GM12892 (cell line): ENCODE measurements around the gene TUBAL3.

ENCODE experiments used
- POLR2A ChIP-seq: IDR thresholded peaks from 2 replicates; pipeline ENCODE4 v1.6.1; 2011; ENCODE audit warnings: low read depth, low read length, control low read depth
- POLR2AphosphoS5 ChIP-seq: IDR thresholded peaks from 2 replicates; pipeline ENCODE4 v1.6.1; 2011; ENCODE audit warnings: low read depth, low read length, control low read depth
- TAF1 ChIP-seq: IDR thresholded peaks from 2 replicates; pipeline ENCODE4 v1.6.1; 2011; ENCODE audit warnings: low read depth, mild to moderate bottlenecking, control low read depth, low read length, borderline replicate concordance

- TF ChIP-seq POLR2A (no peak), TAF1 (no peak), POLR2AphosphoS5 (no peak)
Measured at GRCh38 chr10:5356302-5356763, 48.3 kb downstream of the TUBAL3 start.
